GM23248 (cell line): ENCODE data around the gene AVPR1B. TPM values are rescaled to one million over a fixed set of nuclear protein-coding genes. Genes with fewer than 3 reads are reported as not detected.

ENCODE experiments used
- DNase-seq: peaks from one replicate; pipeline ENCODE4 v3.0.0-alpha.2; 2015
- H2AFZ ChIP-seq: fragments of 200-600 bp; sonication (generic); 2 replicates; pipeline ENCODE4 v1.6.1; 2016; ENCODE audit warnings: antibody characterized with exemption
- H3F3A ChIP-seq: fragments of 200-600 bp; sonication (generic); 2 replicates; pipeline ENCODE4 v1.6.1; 2016; ENCODE audit warnings: mild to moderate bottlenecking, antibody characterized with exemption, mixed run types; ENCODE audit not compliant: insufficient read depth
- H3K27ac ChIP-seq: fragments of 200-600 bp; sonication (generic); 2 replicates; pipeline ENCODE4 v1.5.1; 2016; ENCODE audit warnings: mild to moderate bottlenecking
- H3K27me3 ChIP-seq: fragments of 200-600 bp; sonication (generic); replicated peaks from 2 replicates; pipeline ENCODE4 v1.6.1; 2016; ENCODE audit warnings: mild to moderate bottlenecking; ENCODE audit not compliant: insufficient read depth
- H3K36me3 ChIP-seq: fragments of 200-600 bp; sonication (generic); 2 replicates; pipeline ENCODE4 v1.6.1; 2016; ENCODE audit warnings: low read depth, mild to moderate bottlenecking
- H3K4me1 ChIP-seq: fragments of 200-600 bp; sonication (generic); 2 replicates; pipeline ENCODE4 v1.6.1; 2016; ENCODE audit warnings: mild to moderate bottlenecking; ENCODE audit not compliant: insufficient read depth
- H3K4me2 ChIP-seq: fragments of 200-600 bp; sonication (generic); one replicate; pipeline ENCODE4 v1.6.1; 2016; ENCODE audit warnings: mild to moderate bottlenecking; ENCODE audit not compliant: unreplicated experiment
- H3K4me3 ChIP-seq: fragments of 200-600 bp; sonication (generic); 2 replicates; pipeline ENCODE4 v1.5.1; 2016; ENCODE audit warnings: mild to moderate bottlenecking
- H3K79me2 ChIP-seq: fragments of 200-600 bp; sonication (generic); 2 replicates; pipeline ENCODE4 v1.6.1; 2016; ENCODE audit warnings: mild to moderate bottlenecking; ENCODE audit not compliant: insufficient read depth
- H3K9ac ChIP-seq: fragments of 200-600 bp; sonication (generic); 2 replicates; pipeline ENCODE4 v1.6.1; 2016; ENCODE audit warnings: mild to moderate bottlenecking
- H3K9me2 ChIP-seq: fragments of 200-600 bp; sonication (generic); 2 replicates; pipeline ENCODE4 v1.6.1; 2016; ENCODE audit warnings: mixed run types, mild to moderate bottlenecking, moderate library complexity; ENCODE audit not compliant: insufficient read depth
- H3K9me3 ChIP-seq: fragments of 200-600 bp; sonication (generic); one replicate; pipeline ENCODE4 v1.6.1; 2017; ENCODE audit warnings: low read depth
- H4K20me1 ChIP-seq: fragments of 200-600 bp; sonication (generic); 2 replicates; pipeline ENCODE4 v1.6.0; 2016; ENCODE audit not compliant: insufficient read depth
- EZH2 ChIP-seq: fragments of 200-600 bp; sonication (generic); IDR thresholded peaks from 2 replicates; pipeline ENCODE4 v1.6.1; 2018; ENCODE audit warnings: antibody characterized with exemption, mild to moderate bottlenecking; ENCODE audit not compliant: insufficient read depth, poor library complexity, severe bottlenecking
- EZH2phosphoT487 ChIP-seq: fragments of 200-600 bp; sonication (generic); IDR thresholded peaks from 2 replicates; pipeline ENCODE4 v1.6.1; 2018; ENCODE audit warnings: antibody characterized with exemption, moderate library complexity, mild to moderate bottlenecking, low read depth; ENCODE audit not compliant: insufficient read depth
- WGBS, 2 experiments: methylation state at CpG; one replicate each; pipeline ENCODE4 v1.1.6; 2015 to 2017; ENCODE audit warnings: low lambda C conversion rate in 2 of 2, low coverage in 1 of 2; ENCODE audit errors: missing lambda C conversion rate in 2 of 2; 5-methylcytosine and 5-hydroxymethylcytosine counted together
- in situ Hi-C: fragments of 300-500 bp; cut with MboI; formaldehyde crosslinking; loops from 2 replicates; pipeline ENCODE4 v1.15.0; 2020
- polyA plus RNA-seq: library from polyadenylated mRNA; unstranded; fragments of >200 nt; fragmentation: Nextera tagmentation; extraction: Ambion mirVana; gene quantifications from 2 replicates; pipeline ENCODE4 v1.2.1, GENCODE V29; 2016
- total RNA-seq: library from RNA; depleted of rRNA; stranded (reverse); fragments of >200 nt; shearing (Covaris generic); gene quantifications from 2 replicates; pipeline ENCODE4 v1.2.3, GENCODE V29; 2014

AVPR1B gene
- total and polyA plus RNA-seq, 2 experiments from 2014 or later, result not detected

DNA sequence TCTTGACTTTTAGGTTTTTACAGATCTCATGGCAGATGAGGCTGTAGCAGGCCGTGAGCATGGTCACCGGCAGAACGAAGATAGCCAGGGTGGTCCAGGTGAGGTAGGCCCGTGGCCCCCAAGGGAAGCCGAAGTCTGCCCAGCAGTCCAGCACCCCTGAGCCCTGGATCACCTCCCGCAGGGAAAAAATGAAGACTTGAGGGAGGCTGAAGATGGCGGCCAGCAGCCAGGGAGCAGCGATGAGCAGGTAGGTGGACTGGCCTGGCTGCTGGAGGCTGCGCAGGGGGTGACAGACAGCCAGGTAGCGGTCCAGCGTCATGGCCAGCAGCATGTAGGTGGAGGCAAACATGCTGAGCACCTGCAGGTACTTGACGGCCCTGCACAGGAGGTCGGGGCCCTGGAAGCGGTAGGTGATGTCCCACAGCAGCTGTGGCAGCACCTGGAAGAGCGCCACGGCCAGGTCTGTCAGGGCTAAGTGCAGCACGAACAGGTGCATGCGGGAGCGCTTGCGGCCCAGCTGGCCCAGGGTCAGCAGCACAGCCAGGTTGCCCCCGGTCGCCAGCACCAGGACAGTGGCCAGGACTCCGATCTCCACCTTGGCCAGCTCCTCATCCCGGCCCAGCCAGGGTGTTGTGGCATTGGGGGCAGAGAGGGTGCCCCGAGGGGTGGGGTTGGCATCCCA is 856 bp downstream of the AVPR1B start:
- Histone ChIP-seq H3K4me1 (peaks cover 3% of the 10 kb centered on the region; the same call in 1 of the 2 replicates), H3K79me2 (no peaks in the 10 kb centered on the region), H3K36me3 (no peaks in the 10 kb centered on the region), H3K4me3 (no peak overlapping the region), H3K9ac (no peak overlapping the region), H3K9me2 (no peaks in the 10 kb centered on the region), H3K27me3 (peaks cover 38% of the 10 kb centered on the region), H3K27ac (no peak overlapping the region), H3F3A (no peaks in the 10 kb centered on the region), H3K9me3 (no peaks in the 10 kb centered on the region), H4K20me1 (no peaks in the 10 kb centered on the region), H3K4me2 (no peak overlapping the region), H2AFZ (no peak overlapping the region)
- TF ChIP-seq EZH2phosphoT487, result no peak
- no peak for TF ChIP-seq EZH2
- 94 to 95% methylated on average over 23 to 25 of the region's 25 CpGs for WGBS, 2 experiments
- in situ Hi-C loops, result no loop called here
- DNase-seq, result no peak

DNA sequence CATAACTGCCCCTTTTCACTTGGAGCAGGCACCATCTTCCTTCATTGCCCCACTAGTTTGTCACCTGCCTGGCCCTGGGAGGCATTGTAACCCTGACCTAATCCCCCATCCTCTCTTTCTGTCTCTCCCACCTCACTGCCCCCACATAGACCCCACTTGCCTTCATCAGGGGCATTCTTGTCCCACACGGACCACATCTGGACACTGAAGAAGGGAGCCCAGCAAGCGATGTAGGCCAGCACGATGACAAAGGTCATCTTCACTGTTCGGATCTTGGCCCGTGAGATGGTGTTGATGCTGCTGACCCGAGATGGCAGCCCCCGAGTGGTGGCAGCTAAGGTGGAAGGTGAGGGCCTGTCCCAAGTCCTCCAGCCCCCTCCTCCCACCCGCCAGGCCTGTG is 1.4 kb downstream of the AVPR1B start:
- H2AFZ ChIP-seq, result no peak overlapping the region
- H3K4me3 ChIP-seq, result no peak overlapping the region
- H3K79me2 ChIP-seq, result no peaks in the 10 kb centered on the region
- in situ Hi-C loops, result no loop called here
- no peak for DNase-seq
- no peak overlapping the region for H3K9ac ChIP-seq
- no peak overlapping the region for H3K4me2 ChIP-seq
- H3K27ac ChIP-seq, result no peak overlapping the region
- no peaks in the 10 kb centered on the region for H3K9me2 ChIP-seq
- H3K9me3 ChIP-seq, result no peaks in the 10 kb centered on the region
- no peaks in the 10 kb centered on the region for H3K36me3 ChIP-seq
- H4K20me1 ChIP-seq, result no peaks in the 10 kb centered on the region
- peaks cover 3% of the 10 kb centered on the region; the same call in 1 of the 2 replicates for H3K4me1 ChIP-seq
- peaks cover 32% of the 10 kb centered on the region for H3K27me3 ChIP-seq
- 81 to 98% methylated on average over 8 of the region's 8 CpGs for WGBS, 2 experiments
- no peaks in the 10 kb centered on the region for H3F3A ChIP-seq
- no peak for TF ChIP-seq EZH2phosphoT487
- no peak for TF ChIP-seq EZH2

DNA sequence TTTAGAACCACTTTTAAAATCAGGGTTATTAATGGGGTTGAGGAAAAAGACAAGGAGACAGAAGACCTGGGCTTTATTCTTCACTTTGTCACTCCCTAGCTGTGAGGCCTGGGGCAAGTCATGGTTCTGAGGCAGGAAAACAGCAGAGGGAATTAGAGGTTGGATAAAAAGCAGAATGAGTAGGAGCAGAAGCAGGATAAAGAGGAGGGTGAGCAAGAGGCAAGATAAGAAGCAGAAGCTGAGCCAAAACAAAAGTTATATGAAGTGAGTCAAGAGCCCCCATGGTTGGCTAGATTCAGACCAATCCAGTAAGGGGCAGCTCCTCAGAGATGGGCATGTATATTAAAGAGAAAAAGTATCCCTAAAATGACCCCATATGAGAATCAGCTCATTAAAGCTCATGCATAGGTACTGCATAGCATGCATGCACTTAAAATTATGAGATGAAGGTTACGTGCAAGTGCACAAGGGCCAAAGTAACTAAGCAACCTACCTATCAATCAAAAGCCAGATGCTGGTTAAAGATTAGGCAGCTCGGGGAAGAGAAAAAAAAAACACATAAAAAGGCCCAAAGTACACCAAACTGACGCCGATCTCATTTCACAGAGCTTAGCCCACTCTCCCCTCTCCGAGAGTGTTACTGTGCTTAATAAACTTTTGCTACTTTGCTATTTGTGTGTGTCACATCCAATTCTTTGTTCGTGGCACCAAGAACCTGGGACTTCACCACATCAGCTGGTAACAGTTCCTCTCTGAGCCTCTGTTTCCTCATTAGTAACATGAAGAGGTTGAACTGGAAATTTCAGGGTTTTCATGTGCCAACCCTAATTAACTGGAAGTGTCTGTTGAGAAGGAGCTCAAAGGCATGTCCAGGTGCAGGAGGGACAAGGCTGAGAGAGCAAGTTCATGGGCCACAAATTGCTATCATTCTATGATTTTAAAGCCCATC is 2.2 kb downstream of the AVPR1B start:
- Histone ChIP-seq H3K9me3 (no peaks in the 10 kb centered on the region), H3K79me2 (no peaks in the 10 kb centered on the region), H4K20me1 (no peaks in the 10 kb centered on the region), H3F3A (no peaks in the 10 kb centered on the region), H3K27me3 (peaks cover 24% of the 10 kb centered on the region; the same call in 1 of the 2 replicates), H3K9me2 (no peaks in the 10 kb centered on the region), H3K36me3 (no peaks in the 10 kb centered on the region), H3K27ac (no peak overlapping the region), H3K4me2 (no peak overlapping the region), H3K4me1 (peaks cover 3% of the 10 kb centered on the region; the same call in 1 of the 2 replicates), H2AFZ (no peak overlapping the region), H3K9ac (no peak overlapping the region), H3K4me3 (no peak overlapping the region)
- TF ChIP-seq EZH2, result no peak
- 67 to 82% methylated on average over 6 of the region's 6 CpGs for WGBS, 2 experiments
- DNase-seq, result no peak
- in situ Hi-C loops, result no loop called here

DNA sequence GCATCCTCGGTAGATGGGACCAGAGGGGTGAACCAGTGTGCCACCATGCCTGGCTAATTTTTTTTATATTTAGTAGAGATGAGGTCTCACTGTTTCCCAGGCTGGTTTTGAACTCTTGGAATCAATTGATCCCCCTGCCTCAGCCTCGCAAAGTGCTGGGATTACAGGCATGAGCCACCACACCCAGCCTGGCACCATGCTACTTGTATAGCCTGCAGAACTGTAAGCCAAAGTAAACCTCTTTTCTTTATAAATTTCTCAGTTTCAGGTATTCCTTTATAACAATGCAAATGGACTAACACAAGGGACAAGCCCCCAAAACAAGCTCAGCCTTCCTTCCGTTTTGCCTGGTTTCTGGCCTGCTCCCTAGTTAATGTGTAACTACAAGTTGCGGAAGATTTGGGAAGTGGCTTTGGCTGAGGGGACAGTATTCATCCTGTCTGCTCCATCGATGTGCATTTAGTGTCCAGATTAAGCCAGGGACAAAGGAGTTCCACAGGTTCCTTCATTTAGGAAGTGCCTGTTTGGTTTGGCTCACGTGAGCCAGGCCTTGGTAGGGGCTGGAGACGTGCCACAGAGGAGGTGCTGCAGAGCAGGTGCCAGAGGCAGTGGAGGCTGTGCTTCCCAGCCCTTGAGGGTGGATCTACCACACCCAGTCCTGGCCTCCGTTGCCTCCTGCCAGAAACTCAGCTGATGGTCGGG is 4.4 kb downstream of the AVPR1B start:
- Histone ChIP-seq H3K27ac (no peak overlapping the region), H3K9me2 (no peaks in the 10 kb centered on the region), H3K9ac (no peak overlapping the region), H3K9me3 (no peaks in the 10 kb centered on the region), H3K4me3 (no peak overlapping the region), H3K4me2 (no peak overlapping the region), H3K4me1 (peaks cover 3% of the 10 kb centered on the region; the same call in 1 of the 2 replicates), H2AFZ (no peak overlapping the region), H3K36me3 (no peaks in the 10 kb centered on the region), H3F3A (no peaks in the 10 kb centered on the region), H4K20me1 (no peaks in the 10 kb centered on the region), H3K27me3 (peaks cover 16% of the 10 kb centered on the region; the same call in 1 of the 2 replicates), H3K79me2 (no peaks in the 10 kb centered on the region)
- TF ChIP-seq EZH2, result no peak
- TF ChIP-seq EZH2phosphoT487, result no peak
- DNase-seq, result no peak
- in situ Hi-C loops, result no loop called here
- 63 to 64% methylated on average over 9 of the region's 9 CpGs for WGBS, 2 experiments
